Brain microvascular endothelial cell (primary cell): ENCODE results near the gene SHLD1.
A peak's percentile ranks its signal among the peaks of the same experiment; 100 is the strongest.

Source experiments
- DNase-seq: peaks from one replicate; pipeline ENCODE4 v3.0.0-alpha.2; 2020
- H3K27ac ChIP-seq: fragments of 250-450 bp; sonication (Bioruptor Pico); 2 replicates; pipeline ENCODE4 v1.5.1; 2020; ENCODE audit warnings: mild to moderate bottlenecking, moderate library complexity
- H3K27me3 ChIP-seq: fragments of 250-450 bp; sonication (Bioruptor Pico); replicated peaks from 2 replicates; pipeline ENCODE4 v1.5.1; 2020; ENCODE audit warnings: mild to moderate bottlenecking
- H3K36me3 ChIP-seq: fragments of 250-450 bp; sonication (Bioruptor Pico); replicated peaks from 2 replicates; pipeline ENCODE4 v1.5.1; 2020; ENCODE audit warnings: mild to moderate bottlenecking
- H3K4me3 ChIP-seq: 2 replicates; pipeline ENCODE4 v1.5.1; 2011; ENCODE audit warnings: low read depth, mild to moderate bottlenecking, control low read depth, low read length, moderate library complexity
- CTCF ChIP-seq: IDR thresholded peaks from 2 replicates; pipeline ENCODE4 v1.5.1; 2011; ENCODE audit warnings: low read depth, mild to moderate bottlenecking, moderate library complexity, low read length, control low read depth, inconsistent platforms; ENCODE audit errors: missing control alignments
- in situ Hi-C: cut with HindIII; loops from 2 replicates; pipeline ENCODE4 v1.10.0; 2017; ENCODE audit warnings: low sequenced_read_pairs, low pct_ligation_motif_present

SHLD1 gene

GRCh38 chr20:5844063-5844681, 94.0 kb downstream of the SHLD1 start:
- no peak for TF ChIP-seq CTCF
- Histone ChIP-seq H3K36me3 (no peaks in the 10 kb centered on the region), H3K27me3 (no peaks in the 10 kb centered on the region), H3K27ac (no peak overlapping the region), H3K4me3 (no peak overlapping the region)
- in situ Hi-C loops = no loop called here
- peak; percentile 39 for DNase-seq

GRCh38 chr20:5845681-5846615, 95.7 kb downstream of the SHLD1 start:
- peak; percentile 38 for DNase-seq
- H3K4me3 ChIP-seq = no peak overlapping the region
- in situ Hi-C loops = no loop called here
- TF ChIP-seq CTCF = no peak
- H3K27me3 ChIP-seq = no peaks in the 10 kb centered on the region
- no peaks in the 10 kb centered on the region for H3K36me3 ChIP-seq
- H3K27ac ChIP-seq = peak overlapping the region; percentile 16

GRCh38 chr20:5848711-5849505, 98.7 kb downstream of the SHLD1 start:
- no peak overlapping the region for H3K27ac ChIP-seq
- in situ Hi-C loops = no loop called here
- no peak overlapping the region for H3K4me3 ChIP-seq
- H3K27me3 ChIP-seq = no peaks in the 10 kb centered on the region
- H3K36me3 ChIP-seq = no peaks in the 10 kb centered on the region
- TF ChIP-seq CTCF = no peak
- DNase-seq = no peak

- H3K4me3 ChIP-seq = no peak overlapping the region
- no peaks in the 10 kb centered on the region for H3K27me3 ChIP-seq
- in situ Hi-C loops = no loop called here
- no peaks in the 10 kb centered on the region for H3K36me3 ChIP-seq
- no peak overlapping the region for H3K27ac ChIP-seq
- no peak for TF ChIP-seq CTCF
- no peak for DNase-seq
Observed at GRCh38 chr20:5855939-5856338, 105.7 kb downstream of the SHLD1 start.

- no peaks in the 10 kb centered on the region for H3K36me3 ChIP-seq
- H3K27me3 ChIP-seq = no peaks in the 10 kb centered on the region
- DNase-seq = peak; percentile 53
- H3K4me3 ChIP-seq = no peak overlapping the region
- TF ChIP-seq CTCF = no peak
- no peak overlapping the region for H3K27ac ChIP-seq
- in situ Hi-C loops = no loop called here
Observed at GRCh38 chr20:5859608-5860007, 109.4 kb downstream of the SHLD1 start.
